ENCODE measurements around the gene TFAP2B. TPM values are rescaled to one million over a fixed set of nuclear protein-coding genes. Genes with fewer than 3 reads are reported as not detected.

Gene TFAP2B
- total RNA-seq, 1 donor from 2014 or later, result not detected

DNA sequence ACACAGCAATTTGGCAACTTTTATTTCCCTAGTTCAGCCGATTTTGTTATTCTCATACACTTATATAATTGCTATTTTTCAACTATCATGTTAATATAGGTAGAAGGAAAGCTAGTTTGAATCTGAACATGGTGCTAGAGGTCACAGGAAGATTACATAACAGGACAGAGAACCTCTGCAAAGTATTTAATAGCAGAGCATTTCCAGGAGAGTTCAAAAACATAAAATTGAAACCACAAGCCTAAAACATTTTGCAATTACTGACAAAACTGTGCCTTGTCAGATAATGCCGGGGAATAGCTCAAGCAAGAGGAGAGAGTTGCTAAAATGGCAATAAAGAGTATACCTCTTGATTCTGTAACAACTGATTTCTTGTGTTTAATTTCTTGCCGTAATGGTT is 70.8 kb downstream of the TFAP2B start:
- H3K27me3 ChIP-seq, result no peaks in the 10 kb centered on the region
- intact Hi-C loops (cut with DNase I), result no loop called here

DNA sequence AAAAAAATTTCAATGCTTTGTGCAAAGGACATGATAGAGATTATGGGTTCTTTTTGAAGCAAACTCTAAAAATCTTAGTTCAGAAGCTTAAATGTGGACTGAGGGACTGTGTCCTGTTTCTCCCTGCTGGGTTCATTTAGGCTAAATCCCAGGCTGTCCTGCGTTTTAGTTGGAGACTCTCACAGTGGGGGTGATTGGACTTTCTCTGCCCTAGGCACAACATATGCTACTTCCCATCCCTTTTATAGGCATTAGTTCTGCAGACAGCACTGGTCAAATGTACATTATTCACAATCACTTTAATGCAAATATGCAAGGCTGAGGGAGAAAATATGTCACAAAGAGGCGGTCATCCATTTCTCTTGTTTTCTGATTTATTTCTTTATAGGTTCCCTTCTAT is 71.3 kb downstream of the TFAP2B start:
- H3K4me3 ChIP-seq, result no peak overlapping the region
- H3K27ac ChIP-seq, result no peak overlapping the region
- no peaks in the 10 kb centered on the region for H3K9me3 ChIP-seq
- intact Hi-C loops (cut with DNase I), result no loop called here
- no peak for DNase-seq (ENCODE audit: low spot score in 2 of 2)
- H3K4me1 ChIP-seq, result no peaks in the 10 kb centered on the region
- TF ChIP-seq, protein P1, sequence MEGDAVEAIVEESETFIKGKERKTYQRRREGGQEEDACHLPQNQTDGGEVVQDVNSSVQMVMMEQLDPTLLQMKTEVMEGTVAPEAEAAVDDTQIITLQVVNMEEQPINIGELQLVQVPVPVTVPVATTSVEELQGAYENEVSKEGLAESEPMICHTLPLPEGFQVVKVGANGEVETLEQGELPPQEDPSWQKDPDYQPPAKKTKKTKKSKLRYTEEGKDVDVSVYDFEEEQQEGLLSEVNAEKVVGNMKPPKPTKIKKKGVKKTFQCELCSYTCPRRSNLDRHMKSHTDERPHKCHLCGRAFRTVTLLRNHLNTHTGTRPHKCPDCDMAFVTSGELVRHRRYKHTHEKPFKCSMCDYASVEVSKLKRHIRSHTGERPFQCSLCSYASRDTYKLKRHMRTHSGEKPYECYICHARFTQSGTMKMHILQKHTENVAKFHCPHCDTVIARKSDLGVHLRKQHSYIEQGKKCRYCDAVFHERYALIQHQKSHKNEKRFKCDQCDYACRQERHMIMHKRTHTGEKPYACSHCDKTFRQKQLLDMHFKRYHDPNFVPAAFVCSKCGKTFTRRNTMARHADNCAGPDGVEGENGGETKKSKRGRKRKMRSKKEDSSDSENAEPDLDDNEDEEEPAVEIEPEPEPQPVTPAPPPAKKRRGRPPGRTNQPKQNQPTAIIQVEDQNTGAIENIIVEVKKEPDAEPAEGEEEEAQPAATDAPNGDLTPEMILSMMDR (IDR thresholded peaks at IDR 0.05), result no peak
- no peaks in the 10 kb centered on the region for H3K36me3 ChIP-seq
- H3K27me3 ChIP-seq, result no peaks in the 10 kb centered on the region

More for the DNA sequence above, 70.8 kb downstream of the TFAP2B start:
- TF ChIP-seq, protein P1 (IDR thresholded peaks at IDR 0.05), result no peak
- DNase-seq (ENCODE audit: low spot score in 2 of 2), result no peak
- no peak overlapping the region for H3K27ac ChIP-seq
- no peaks in the 10 kb centered on the region for H3K9me3 ChIP-seq
- H3K4me1 ChIP-seq, result no peaks in the 10 kb centered on the region
- no peaks in the 10 kb centered on the region for H3K36me3 ChIP-seq
- no peak overlapping the region for H3K4me3 ChIP-seq

DNA sequence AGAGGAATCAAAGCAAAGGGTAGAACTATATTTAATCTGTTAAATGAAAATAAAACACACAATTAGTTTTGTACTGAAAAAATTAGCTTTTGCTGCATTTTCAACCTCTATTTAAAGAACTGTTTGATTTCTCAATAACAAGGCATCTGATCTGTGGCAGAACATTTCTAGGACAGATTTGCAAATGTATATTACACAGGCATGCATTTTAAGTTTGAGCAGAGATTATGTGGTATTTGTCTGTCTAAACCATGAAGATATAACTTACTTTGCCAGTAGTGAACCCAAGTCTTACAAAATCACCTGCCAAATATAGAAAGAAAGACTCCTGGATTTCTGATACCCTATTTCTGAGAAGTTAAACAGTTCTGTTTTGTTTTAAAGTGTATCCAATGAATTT is 71.9 kb downstream of the TFAP2B start:
- intact Hi-C loops (cut with DNase I), result no loop called here

DNA sequence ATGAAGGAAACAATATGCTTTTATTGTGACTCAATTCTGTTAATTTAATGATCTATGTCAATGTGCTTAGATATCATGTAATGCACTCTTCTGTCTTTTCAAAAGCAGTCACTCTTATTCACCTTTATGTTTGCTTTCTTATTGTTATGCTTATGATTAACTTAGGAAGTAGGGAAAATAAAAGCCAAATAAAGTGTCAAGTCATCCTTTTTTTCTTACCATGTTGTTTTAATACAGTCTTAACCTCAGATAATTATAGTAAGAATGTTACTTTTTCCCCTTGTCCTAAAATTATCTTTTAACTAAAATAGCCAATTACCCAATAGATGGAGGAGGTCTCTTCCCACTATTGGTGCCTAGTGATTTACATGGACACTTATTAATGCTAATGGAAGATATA is 72.6 kb downstream of the TFAP2B start:
- Histone ChIP-seq H3K4me3 (no peak overlapping the region), H3K4me1 (no peaks in the 10 kb centered on the region), H3K27ac (no peak overlapping the region), H3K9me3 (no peaks in the 10 kb centered on the region), H3K36me3 (no peaks in the 10 kb centered on the region), H3K27me3 (no peaks in the 10 kb centered on the region)
- intact Hi-C loops (cut with DNase I), result no loop called here
- no peak for DNase-seq (ENCODE audit: low spot score in 2 of 2)
- TF ChIP-seq, protein P1 (IDR thresholded peaks at IDR 0.05), result no peak

More for the DNA sequence above, 71.9 kb downstream of the TFAP2B start:
- TF ChIP-seq, protein P1 (IDR thresholded peaks at IDR 0.05), result no peak
- Histone ChIP-seq H3K27ac (no peak overlapping the region), H3K4me1 (no peaks in the 10 kb centered on the region), H3K9me3 (no peaks in the 10 kb centered on the region), H3K4me3 (no peak overlapping the region), H3K36me3 (no peaks in the 10 kb centered on the region), H3K27me3 (no peaks in the 10 kb centered on the region)
- no peak for DNase-seq (ENCODE audit: low spot score in 2 of 2)

Other genes with a start within 250 kb of the TFAP2B start
- not detected for gene TFAP2D, start 105.3 kb upstream of the TFAP2B start, total RNA-seq

All from ascending aorta (tissue), 2 donors.